DND-41 (cell line): ENCODE results near the gene ARL8B.

Source experiments
- CTCF ChIP-seq: IDR thresholded peaks from 2 replicates; pipeline ENCODE4 v1.5.1; 2012; ENCODE audit warnings: borderline replicate concordance, low read length, moderate library complexity, mild to moderate bottlenecking; ENCODE audit not compliant: poor library complexity, severe bottlenecking; ENCODE audit errors: extremely low read depth
- EZH2 ChIP-seq: IDR thresholded peaks from 3 replicates; pipeline ENCODE4 v1.6.1; 2012; ENCODE audit warnings: borderline replicate concordance, low read depth, mild to moderate bottlenecking, moderate library complexity, low read length, inconsistent platforms; ENCODE audit not compliant: severe bottlenecking

GRCh38 chr3:5110337-5110736, 11.8 kb upstream of the ARL8B start:
- no peak for TF ChIP-seq CTCF
- no peak for TF ChIP-seq EZH2
